GM21390 (cell line): ENCODE results near the gene VGLL1.

Experiments
- ATAC-seq: cut with Tn5 transposase; IDR thresholded peaks from one replicate; pipeline ENCODE4 v1.9.1; 2021; ENCODE audit not compliant: unreplicated experiment

The VGLL1 gene

GRCh38 chrX:136549226-136549625 is 17.2 kb downstream of the VGLL1 start:
- no peak for ATAC-seq

GRCh38 chrX:136551410-136551809 is 19.4 kb downstream of the VGLL1 start:
- no peak for ATAC-seq

DNA sequence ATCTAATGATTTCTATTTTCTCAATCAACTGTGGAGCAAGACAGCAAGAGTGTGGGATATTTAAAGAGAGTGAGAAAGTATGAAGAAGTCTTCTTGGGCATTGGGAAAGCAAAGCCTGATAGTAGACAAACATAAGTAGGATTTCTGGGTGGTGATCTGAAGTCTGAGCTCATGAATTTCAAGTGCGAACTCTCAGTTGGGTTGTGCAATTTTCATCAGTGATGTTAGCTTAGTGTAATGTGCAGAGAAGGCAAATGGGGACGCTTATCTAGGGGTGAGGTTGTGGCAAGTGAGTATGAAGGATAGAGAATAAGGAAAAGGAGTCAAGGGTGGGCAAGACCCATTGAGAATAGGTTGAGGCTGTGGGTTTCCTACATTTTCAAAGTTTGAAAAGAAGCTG is 23.7 kb downstream of the VGLL1 start:
- ATAC-seq: no peak

GRCh38 chrX:136572030-136572429 is 40.0 kb downstream of the VGLL1 start:
- ATAC-seq: no peak

DNA sequence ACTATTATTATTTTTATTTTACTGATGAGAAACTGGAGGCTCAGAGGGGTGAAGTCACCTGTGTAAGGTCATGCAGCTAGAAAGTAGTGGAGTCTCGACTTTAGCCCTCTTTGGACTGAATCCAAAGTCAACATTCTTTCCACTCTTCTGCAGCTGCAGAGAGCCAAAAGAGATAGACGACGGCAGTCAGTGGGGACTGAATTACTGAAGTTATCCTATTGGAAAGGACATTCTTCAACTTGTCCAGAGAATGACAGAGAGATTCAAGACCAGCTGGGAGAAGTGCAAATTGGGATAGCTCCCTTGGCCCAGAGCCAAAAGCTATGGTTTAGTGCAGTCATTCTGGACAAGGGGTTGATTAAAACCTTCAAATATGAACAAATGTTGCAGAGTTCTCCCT is 42.5 kb downstream of the VGLL1 start:
- no peak for ATAC-seq

DNA sequence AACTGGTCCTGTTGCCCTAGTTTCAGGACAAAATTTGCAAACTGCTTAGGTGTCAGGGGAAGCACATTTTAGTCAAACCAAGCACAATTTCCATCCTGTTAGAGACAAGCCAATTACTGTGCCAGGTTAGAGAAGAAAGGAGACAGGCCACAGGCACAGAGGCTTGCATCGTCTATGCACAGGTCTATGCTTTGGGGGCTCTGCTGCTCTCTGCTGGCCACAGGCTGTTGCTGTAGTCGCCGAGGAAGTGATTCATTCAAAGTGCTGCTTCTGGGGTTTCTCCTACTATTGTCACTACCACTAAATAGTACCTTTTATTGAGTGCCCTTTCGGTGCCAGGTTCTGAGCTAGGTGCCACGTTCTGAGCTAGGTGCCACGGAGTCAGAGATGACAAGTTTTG is 45.5 kb downstream of the VGLL1 start:
- ATAC-seq: peak; percentile 97

DNA sequence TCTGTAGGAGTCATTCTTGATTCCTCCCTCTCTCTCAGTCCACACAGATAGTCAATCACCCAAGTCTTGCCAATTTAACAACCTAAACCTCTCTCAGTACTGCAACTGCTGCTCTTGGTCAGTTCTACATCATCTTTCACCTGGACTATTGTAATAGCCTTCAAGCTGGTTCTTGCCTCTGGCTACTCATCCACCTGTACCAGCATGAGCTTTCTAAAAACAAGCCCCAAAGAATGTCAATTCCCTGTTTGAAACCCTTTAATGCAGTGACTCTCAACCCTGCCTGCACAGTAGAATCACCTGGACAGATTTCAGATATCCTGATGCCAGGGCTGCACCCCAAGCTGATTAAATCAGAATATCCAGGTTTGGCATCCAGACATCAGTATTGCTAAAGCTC is 48.3 kb downstream of the VGLL1 start:
- no peak for ATAC-seq

- no peak for ATAC-seq
These were observed 50.6 kb downstream of the VGLL1 start for GRCh38 chrX:136582624-136583023.

DNA sequence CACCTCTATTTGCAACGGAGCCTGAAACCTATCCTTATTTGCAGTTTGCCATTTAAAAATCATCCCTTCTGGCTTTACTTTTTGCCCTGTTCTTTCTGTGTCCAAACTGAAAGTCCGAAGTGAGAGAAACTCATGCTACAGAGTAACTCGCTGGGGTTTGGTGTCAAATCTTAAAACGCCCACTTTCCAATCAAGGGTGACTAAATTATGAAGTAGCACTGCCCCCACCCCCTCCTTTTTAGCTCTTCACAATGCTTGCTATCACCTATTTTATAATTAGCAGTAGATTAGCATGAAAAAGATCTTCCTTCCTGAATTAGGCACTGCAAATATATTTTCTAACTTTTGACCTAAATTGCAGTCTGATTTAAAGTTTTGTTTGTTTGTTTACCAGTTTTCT is 52.5 kb downstream of the VGLL1 start:
- ATAC-seq: no peak

- no peak for ATAC-seq
These were observed 53.2 kb downstream of the VGLL1 start for GRCh38 chrX:136585262-136585661.

- no peak for ATAC-seq
These were observed 53.9 kb downstream of the VGLL1 start for GRCh38 chrX:136585960-136586359.

GRCh38 chrX:136586386-136586785 is 54.4 kb downstream of the VGLL1 start:
- no peak for ATAC-seq

- no peak for ATAC-seq
These were observed 55.5 kb downstream of the VGLL1 start for GRCh38 chrX:136587532-136587931.

DNA sequence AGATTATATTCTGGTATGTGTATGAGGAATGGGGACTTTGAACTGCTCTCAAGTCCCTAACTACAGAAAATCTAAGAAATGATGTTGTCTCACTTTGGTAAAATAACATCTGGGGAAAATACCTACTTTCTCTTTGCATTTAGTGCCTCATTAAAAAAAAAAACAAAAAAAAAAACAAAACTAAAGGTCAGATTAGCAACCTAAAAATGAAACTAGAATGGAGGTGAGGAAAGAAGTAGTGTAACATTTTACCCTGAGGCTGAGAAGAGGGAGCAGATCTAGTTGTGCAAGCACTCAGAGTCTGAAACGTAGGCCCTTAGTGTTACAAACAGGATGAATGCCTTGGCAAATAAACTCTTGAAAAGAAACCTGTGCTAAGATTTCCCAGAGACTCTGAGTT is 56.0 kb downstream of the VGLL1 start:
- ATAC-seq: no peak

DNA sequence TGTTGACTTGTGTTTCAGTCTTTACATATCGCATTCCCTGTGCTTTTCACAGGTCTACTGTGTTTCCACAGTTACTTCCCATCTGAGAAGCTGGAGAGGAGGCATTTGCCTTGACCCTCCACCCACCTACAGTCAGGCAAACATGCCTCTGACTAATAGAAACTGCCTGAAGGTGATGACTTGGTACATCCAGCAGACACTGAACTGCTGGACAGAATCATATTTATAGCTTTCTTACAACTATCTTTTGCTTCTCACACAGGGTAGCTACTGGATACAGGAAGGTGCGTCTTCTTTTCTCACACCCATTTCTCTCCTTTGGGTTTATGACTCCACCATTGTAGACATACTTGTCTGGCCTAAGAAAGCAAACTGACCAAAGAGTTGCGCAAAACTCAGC is 58.0 kb downstream of the VGLL1 start:
- ATAC-seq: no peak

- no peak for ATAC-seq
These were observed 65.3 kb downstream of the VGLL1 start for GRCh38 chrX:136597356-136597755.

GRCh38 chrX:136597954-136598353 is 65.9 kb downstream of the VGLL1 start:
- ATAC-seq: no peak

DNA sequence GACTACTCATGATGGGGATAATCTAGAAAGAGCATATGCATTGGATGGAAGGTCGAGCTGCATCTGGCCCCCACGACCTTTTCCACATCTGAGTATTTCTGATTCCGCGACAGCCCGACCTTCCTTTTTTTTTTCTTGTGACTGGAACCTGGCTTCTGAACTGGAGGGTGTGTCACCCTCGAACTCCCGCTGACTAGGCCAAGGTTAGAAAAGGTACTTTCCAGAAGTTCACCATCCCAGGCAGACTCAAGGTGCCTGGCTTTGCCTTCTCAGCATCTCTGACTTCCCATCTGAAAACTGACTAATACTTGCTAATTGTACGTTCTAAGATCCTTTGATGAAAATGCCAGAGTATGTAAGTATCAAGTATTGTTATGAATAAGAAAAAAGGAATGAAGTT is 66.6 kb downstream of the VGLL1 start:
- no peak for ATAC-seq

GRCh38 chrX:136600059-136600458 is 68.0 kb downstream of the VGLL1 start:
- ATAC-seq: no peak
